GM12891 (cell line): ENCODE measurements around the gene METAP1D.
A peak's percentile ranks its signal among the peaks of the same experiment; 100 is the strongest.

ENCODE experiments used
- DNase-seq: peaks from one replicate; pipeline ENCODE4 v3.0.0; 2011; ENCODE audit warnings: low spot score; ENCODE audit not compliant: insufficient read length
- FAIRE-seq: peaks from 2 replicates; lab custom pipeline; 2011; peaks lifted over from hg19 to GRCh38; lab: Jason Lieb, UNC
- PAX5 ChIP-seq: IDR thresholded peaks from 2 replicates; pipeline ENCODE4 v1.6.1; 2011; ENCODE audit warnings: low read length, moderate library complexity, mild to moderate bottlenecking; ENCODE audit not compliant: insufficient read depth, severe bottlenecking
- POLR2A ChIP-seq: IDR thresholded peaks from 2 replicates; pipeline ENCODE4 v1.6.1; 2011; ENCODE audit warnings: low read depth, low read length, control low read depth
- POLR2AphosphoS5 ChIP-seq: IDR thresholded peaks from 2 replicates; pipeline ENCODE4 v1.6.1; 2011; ENCODE audit warnings: low read depth, low read length, control low read depth
- POU2F2 ChIP-seq: IDR thresholded peaks from 2 replicates; pipeline ENCODE4 v1.6.1; 2011; ENCODE audit warnings: low read depth, mild to moderate bottlenecking, control low read depth, low read length, moderate library complexity
- SPI1 ChIP-seq: IDR thresholded peaks from 2 replicates; pipeline ENCODE4 v1.6.1; 2011; ENCODE audit warnings: low read depth, low read length, control low read depth
- TAF1 ChIP-seq: IDR thresholded peaks from 2 replicates; pipeline ENCODE4 v1.6.1; 2011; ENCODE audit warnings: low read depth, low read length, control low read depth

METAP1D gene

DNA sequence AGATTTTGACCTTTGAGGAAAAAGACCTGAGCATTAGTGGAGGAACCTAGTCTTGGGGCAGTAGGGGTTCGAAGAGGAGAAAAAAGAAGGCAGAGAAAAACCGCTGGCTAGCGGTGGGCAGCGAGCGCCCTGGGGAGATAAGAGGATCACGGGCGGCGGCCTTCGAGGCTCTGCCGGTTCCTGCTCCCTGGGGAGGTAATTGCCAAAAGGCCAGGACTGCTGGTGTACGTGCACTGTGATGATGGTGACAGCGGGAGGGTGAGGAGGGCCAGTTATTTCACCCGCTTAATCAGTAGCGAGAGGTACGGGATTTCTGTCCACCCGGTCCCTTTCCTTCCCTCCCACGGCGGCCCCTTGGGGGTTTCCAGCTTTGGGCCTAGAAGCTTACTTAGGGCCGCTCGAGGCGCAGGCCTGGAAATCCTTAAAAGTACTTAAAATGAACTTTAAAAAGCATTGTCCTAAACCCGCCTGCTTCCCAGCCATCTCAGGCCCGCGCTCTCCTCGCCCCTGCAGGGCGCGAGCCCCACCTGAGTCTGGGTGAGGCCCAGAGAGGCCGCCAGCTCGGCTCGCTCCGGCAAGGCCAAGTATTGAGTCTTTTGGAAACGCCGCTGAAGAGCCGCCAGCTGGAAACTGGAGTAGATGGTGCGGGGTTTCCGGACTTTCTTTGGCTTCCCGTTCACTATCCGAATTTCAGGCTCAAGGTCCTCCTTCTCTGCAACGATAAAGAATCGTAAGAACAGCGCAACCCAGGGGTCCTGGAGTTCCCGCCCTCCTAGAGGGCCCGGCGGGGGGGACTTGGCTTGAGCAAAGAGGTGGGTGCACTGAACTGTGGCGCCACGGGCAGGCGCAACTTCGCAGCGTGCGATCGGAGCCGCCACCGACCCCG, 101.4 kb downstream of the METAP1D start:
- DNase-seq (no peak), FAIRE-seq (no peak)
- TF ChIP-seq POU2F2, result no peak
- no peak for TF ChIP-seq POLR2AphosphoS5
- TF ChIP-seq POLR2A, result no peak
- no peak for TF ChIP-seq TAF1
- no peak for TF ChIP-seq PAX5
- TF ChIP-seq SPI1, result no peak

DNA sequence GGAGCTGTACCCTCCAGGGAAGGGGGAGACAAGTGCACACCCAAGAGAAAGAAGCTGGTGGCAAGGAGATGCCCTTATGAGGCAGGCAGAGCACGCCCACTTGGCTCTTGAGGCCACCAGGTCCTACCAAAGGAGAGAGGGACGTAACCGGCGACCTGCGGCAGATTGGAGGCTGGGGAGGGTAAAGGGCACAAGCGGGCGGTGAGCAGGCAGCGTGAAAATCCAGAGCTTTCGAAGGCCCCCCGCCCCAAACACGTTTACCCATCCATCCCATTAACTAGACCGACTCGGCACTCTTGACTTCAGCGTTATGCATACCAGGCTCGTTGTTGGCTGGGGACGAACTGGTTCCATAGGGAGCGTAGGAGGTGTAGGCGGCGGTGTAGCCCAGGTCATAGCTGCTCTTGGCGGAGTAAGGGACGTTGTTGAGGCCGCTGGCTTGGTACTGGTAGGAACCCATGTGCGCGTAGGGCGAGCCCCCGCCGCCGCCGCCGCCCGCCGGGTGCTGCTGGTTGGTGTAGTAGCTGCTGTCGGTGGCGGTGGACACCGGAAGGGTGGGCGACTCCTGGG, 102.2 kb downstream of the METAP1D start:
- TF ChIP-seq PAX5 (no peak), POLR2AphosphoS5 (no peak), POLR2A (no peak), TAF1 (no peak), POU2F2 (no peak), SPI1 (no peak)
- FAIRE-seq (no peak), DNase-seq (no peak)

DNA sequence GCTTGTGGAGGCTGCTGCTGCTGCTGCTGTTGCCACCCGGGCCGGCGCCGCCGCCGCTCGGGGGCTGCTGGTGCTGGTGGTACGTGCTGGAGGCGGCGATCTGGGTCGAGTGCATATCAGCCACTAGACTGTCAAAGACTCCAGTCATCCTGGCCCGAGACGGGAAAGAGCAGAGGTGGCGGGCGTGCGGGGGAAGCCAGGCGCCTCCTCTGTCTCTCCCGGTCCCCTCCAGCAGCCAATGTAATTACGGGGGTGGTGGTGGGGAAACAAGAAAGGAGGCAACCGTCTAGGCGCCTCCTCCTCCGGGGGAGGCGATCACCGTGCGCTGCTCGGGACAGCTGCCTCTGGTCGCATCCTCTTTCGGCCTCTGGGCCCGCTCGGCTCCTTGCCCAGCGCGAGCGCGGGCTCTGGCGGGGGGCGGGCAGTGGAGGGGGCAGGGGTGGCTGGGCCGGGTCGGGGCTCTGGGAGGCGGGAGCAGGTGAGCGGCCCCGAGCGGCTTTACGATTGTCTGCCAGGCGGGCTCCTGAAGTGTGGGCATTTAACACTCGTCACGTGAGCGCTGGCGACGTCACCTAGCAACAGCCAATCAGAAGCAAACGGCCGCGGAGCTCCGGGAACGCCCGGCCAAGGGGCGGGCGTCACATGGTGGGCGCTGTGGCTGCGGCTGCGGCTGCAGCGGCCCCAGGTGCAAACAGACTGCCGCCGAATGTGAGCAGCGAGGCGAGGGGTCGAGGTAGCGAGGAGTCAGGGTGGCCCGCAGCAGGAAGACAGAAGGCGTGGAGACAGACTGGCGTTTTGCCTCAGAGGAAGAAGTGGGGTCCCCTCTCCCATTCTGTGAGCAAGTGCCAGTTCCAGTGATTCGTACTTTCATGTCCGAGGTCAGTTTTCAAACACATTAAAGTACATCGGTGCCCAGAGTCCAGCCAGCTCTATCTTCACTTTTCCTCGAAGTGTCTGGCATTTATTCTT, 102.9 kb downstream of the METAP1D start, which contains the start of gene DLX2:
Gene DLX2, minus strand, starts transcription at position 510 of the 969 bp plus-strand sequence. Its CDS starts 362 bp downstream, at position 148.
- DNase-seq (peak; percentile 74), FAIRE-seq (peak; percentile 73)
- TF ChIP-seq SPI1, result no peak
- no peak for TF ChIP-seq PAX5
- no peak for TF ChIP-seq POLR2A
- TF ChIP-seq POU2F2, result no peak
- no peak for TF ChIP-seq POLR2AphosphoS5
- no peak for TF ChIP-seq TAF1

DNA sequence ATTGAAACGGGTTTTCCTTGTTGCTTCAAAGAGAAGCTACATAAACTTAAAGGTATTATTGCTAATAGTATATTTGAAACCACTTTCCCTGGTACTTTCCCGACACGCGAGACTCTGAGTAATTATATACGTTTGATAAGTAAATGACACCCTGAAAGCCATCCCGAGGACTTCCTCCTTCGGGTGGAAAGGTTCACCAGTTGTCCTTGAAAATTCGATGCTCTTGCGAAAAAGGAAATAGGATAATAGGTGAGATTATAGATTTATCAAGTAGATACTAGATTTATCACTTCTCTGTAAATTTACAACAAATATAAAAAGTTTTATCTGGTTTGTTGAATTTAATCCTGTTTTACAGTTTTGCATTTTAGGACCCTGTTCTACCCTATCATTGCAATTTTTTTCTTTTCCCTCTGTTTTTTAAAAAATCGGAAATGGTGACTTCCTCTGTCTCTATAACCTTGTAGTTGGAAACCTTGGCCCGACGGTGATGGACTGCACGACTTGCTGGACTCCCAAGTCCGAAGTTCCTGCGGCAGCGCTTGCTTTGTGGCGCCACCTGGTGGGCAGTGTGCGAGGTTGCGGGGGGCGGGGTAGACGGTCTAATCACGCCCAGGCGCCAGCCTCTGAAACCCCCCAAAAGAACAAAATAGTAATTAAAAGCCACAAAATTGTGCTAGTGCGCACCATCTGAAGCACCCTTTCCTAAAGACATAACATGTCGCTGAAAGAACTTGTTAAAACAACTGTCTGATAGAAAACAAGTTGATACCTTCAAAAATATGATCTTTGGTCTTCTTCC, 103.9 kb downstream of the METAP1D start:
- FAIRE-seq (peak; percentile 86), DNase-seq (peak; percentile 63)
- TF ChIP-seq SPI1, result 0 out of 2 replicates have a peak, but pooled peaks have one; percentile 4
- TF ChIP-seq POU2F2, result no peak

DNA sequence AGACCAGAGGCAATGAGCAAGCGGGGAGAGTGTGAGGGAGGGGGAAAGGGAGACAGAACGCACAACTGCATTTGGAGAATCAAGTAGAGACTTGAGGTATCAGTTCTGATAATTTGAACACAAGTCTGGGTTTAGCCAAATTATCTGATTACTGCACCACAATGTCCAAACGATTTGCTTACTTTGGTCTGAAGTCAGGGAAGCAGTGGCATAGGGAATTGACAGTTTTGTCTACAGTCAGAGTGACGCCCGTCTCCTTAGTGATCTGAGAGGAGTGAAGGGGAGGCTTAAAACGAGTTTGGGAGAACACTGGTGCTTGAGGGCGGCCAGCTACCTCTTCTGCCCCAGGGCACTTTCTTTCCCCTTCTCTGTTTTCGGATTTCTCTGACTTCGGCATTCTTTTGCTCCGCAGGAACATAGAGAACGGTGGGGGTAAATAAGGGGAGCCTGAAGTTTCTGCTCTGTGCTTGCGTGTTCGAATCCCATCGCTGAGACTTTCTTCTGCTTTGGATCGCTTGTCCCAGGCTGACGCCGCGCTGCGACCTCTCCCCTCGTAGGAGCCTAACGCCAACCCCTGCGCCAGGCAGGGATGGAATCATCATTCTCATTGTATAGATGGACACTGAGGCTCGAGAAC, 105.8 kb downstream of the METAP1D start:
- no peak for DNase-seq
- no peak for FAIRE-seq

DNA sequence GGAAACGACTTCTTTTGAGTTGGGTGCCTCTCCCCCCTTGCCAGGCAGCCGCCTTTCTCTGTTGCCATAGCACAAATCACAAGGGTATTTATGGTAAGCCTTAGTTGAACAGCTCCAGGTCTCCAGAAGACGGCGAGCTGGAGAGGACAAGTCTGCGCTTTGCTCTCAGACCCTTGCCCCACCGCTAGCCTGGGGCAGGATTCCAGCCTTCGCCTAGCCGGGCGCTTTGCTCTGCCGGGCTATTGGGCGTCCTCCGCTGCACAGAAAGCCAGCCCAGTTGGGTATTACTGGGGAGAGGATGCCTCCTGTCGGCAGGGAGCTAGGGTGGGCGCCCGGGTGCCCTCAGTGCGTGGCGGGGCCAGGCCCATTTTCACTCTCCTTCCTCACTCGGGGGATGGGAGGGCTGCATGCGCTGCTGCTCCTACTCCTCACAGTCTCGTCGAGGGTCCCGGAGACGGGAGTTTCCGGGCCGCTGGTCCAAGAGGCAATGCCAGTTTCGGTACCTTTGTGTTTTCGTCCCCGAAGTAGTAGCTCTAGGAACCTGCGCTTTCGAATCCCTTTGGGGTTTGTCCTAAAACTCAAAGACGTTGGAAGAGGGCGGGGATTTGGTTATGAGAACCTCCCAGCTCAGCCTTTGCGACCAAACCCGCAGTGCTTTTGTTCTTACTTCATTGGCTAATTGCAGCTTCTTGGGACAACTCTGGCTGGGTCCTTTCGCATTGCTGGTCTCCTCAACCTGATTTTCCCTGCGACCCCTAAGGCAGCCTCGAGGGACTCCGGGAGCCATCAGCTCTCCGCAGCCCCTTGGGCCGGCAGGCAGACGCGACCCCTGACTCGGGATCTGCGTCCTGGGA, 106.6 kb downstream of the METAP1D start:
- FAIRE-seq (no peak), DNase-seq (peak; percentile 37)
- no peak for TF ChIP-seq POLR2AphosphoS5
- no peak for TF ChIP-seq PAX5
- no peak for TF ChIP-seq TAF1
- TF ChIP-seq POU2F2, result no peak
- no peak for TF ChIP-seq SPI1
- TF ChIP-seq POLR2A, result no peak

More for the DNA sequence above, 105.8 kb downstream of the METAP1D start:
- no peak for TF ChIP-seq POLR2A
- TF ChIP-seq TAF1, result no peak
- no peak for TF ChIP-seq POLR2AphosphoS5
- no peak for TF ChIP-seq SPI1
- TF ChIP-seq POU2F2, result no peak
- no peak for TF ChIP-seq PAX5

DNA sequence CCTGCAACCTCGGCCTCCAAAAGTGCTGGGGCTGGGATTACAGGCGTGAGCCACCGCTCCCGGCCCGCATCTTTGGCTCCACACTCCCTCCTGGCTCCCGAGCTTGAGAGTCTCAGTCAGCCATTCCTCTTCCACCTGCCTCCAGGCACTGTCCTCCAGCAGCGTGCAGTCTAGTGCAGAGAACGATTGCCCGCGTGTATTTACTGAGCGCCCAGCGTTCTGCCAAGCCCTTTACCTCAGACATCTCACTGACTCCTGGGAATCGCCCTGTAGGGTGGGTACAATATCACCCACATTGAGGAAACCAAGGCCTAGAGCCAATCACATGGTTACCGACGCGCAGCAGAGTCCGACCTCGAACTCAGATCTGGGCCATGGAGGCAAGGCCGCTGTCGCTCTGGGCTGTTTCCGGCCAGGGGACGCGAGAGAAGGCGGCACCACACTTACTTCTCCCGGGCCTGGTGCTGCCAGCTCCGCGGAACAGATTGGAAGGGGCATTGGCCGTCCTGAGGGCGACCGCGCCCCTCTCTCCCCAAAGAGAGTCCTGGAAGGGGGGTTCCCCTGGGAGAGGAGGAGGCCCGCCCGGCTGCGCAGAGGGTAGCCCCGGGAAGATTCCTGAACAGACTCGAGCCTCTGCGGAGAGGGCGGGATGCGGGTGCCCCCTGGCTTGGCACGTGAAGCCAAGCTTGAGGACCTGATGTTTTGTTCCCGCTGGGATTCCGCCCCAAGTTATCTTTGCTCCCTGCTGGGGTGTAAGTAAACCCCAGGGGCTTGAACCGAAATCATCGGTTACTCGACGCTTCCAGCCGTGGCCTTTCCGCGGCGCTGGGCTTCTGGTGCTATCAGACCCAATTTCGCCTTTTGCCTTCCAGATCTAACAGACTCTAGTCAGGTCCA, 108.2 kb downstream of the METAP1D start:
- DNase-seq (no peak), FAIRE-seq (no peak)
- TF ChIP-seq TAF1 (no peak), POLR2A (no peak), POU2F2 (no peak), POLR2AphosphoS5 (no peak), PAX5 (no peak), SPI1 (no peak)
